ENCODE measurements around the gene SMU1. TPM values are rescaled to one million over a fixed set of nuclear protein-coding genes. Genes with fewer than 3 reads are reported as not detected.

SMU1 gene
- total RNA-seq: 10 to 100 TPM; 27.5 to 27.6 TPM
- 21.2 TPM for polyA plus RNA-seq

GRCh38 chr9:33076046-33077004 is at the start of gene SMU1:
Gene SMU1 (minus strand): TSS chr9:33076674. CDS start chr9:33076608, 66 bp downstream.
- Mint-ChIP-seq H3K4me3 (peak within 1 kb of the TSS; percentile 92 to 100 (median 99)), H3K4me1 (peaks cover 31 to 58% (median 47%) of the 10 kb centered on the region in 3 donors), H3K27me3 (no peaks in the 10 kb centered on the region), H3K9me3 (no peaks in the 10 kb centered on the region), H3K27ac (peak within 1 kb of the TSS; percentile 95 to 100 (median 100)), H3K36me3 (peaks cover 0 to 40% (median 5%) of the 10 kb centered on the region in 3 donors)
- Histone ChIP-seq H3K9me3 (ENCODE audit: low read length) (no peaks in the 10 kb centered on the region), H3K36me3 (ENCODE audit: insufficient read depth, low read length) (peaks cover 18% of the 10 kb centered on the region), H3K27ac (ENCODE audit: low read depth, low read length) (peak within 1 kb of the TSS; percentile 95), H3K4me1 (ENCODE audit: insufficient read depth, low read length) (peaks cover 20% of the 10 kb centered on the region), H3K4me3 (ENCODE audit: low read length) (peak within 1 kb of the TSS; percentile 86), H3K27me3 (ENCODE audit: insufficient read depth, low read length, poor library complexity, severe bottlenecking) (no peaks in the 10 kb centered on the region)
- DNase-seq: peak; percentile 92 to 97 (median 94)
- ChIA-PET POLR2A (interaction anchor here (0.6 to 2.4 kb wide), 12 partner anchors 8 to 214 kb away, joined by 3 to 16 read pairs (median 4); partner anchors contain the start of genes B4GALT1, BAG1, CHMP5 and DNAJA1), CTCF (interaction anchor here (1.0 to 2.2 kb wide), 2 partner anchors 94 to 101 kb away, joined by 3 to 10 read pairs; no protein-coding TSS in a partner anchor)

- H3K36me3 ChIP-seq (ENCODE audit: insufficient read depth, low read length): peaks cover 35% of the 10 kb centered on the region
- ChIA-PET POLR2A (no interaction called here), CTCF (interaction anchor here (1.5 kb wide), 1 partner anchor 101 kb away, joined by 6 read pairs; no protein-coding TSS in a partner anchor)
- Mint-ChIP-seq H3K27me3 (peaks cover 0 to 3% of the 10 kb centered on the region in 2 donors), H3K36me3 (peaks cover 27 to 84% (median 29%) of the 10 kb centered on the region in 3 donors), H3K27ac (peak overlapping the region in 7 of 8 donors; percentile 12 to 86 (median 84)), H3K9me3 (no peaks in the 10 kb centered on the region), H3K4me1 (peaks cover 69 to 78% (median 74%) of the 10 kb centered on the region in 3 donors), H3K4me3 (no peak overlapping the region)
- peaks cover 13% of the 10 kb centered on the region for H3K4me1 ChIP-seq (ENCODE audit: insufficient read depth, low read length)
- H3K27ac ChIP-seq (ENCODE audit: low read depth, low read length): no peak overlapping the region
- no peaks in the 10 kb centered on the region for H3K9me3 ChIP-seq (ENCODE audit: low read length)
- H3K4me3 ChIP-seq (ENCODE audit: low read length): no peak overlapping the region
- no peaks in the 10 kb centered on the region for H3K27me3 ChIP-seq (ENCODE audit: insufficient read depth, low read length, poor library complexity, severe bottlenecking)
- DNase-seq: no peak
These were observed 49.0 kb upstream of the SMU1 start for GRCh38 chr9:33125461-33125860.

GRCh38 chr9:33124751-33125381 is 48.4 kb upstream of the SMU1 start:
- Mint-ChIP-seq H3K27me3 (peaks cover 0 to 3% of the 10 kb centered on the region in 2 donors), H3K36me3 (peaks cover 23 to 84% (median 30%) of the 10 kb centered on the region in 3 donors), H3K27ac (peak overlapping the region; percentile 12 to 86 (median 82)), H3K4me3 (peak overlapping the region in 1 of 7 donors; percentile 52), H3K9me3 (no peaks in the 10 kb centered on the region), H3K4me1 (peaks cover 69 to 76% (median 72%) of the 10 kb centered on the region in 3 donors)
- Histone ChIP-seq H3K27ac (ENCODE audit: low read depth, low read length) (no peak overlapping the region), H3K27me3 (ENCODE audit: insufficient read depth, low read length, poor library complexity, severe bottlenecking) (no peaks in the 10 kb centered on the region), H3K4me1 (ENCODE audit: insufficient read depth, low read length) (peaks cover 7% of the 10 kb centered on the region), H3K9me3 (ENCODE audit: low read length) (no peaks in the 10 kb centered on the region), H3K4me3 (ENCODE audit: low read length) (no peak overlapping the region), H3K36me3 (ENCODE audit: insufficient read depth, low read length) (peaks cover 31% of the 10 kb centered on the region)
- ChIA-PET POLR2A (no interaction called here), CTCF (no interaction called here)
- no peak for DNase-seq

- no peak overlapping the region for H3K4me3 ChIP-seq (ENCODE audit: low read length)
- DNase-seq: no peak
- no peaks in the 10 kb centered on the region for H3K9me3 Mint-ChIP-seq
- peak overlapping the region in 4 of 8 donors; percentile 60 to 95 (median 82) for H3K27ac Mint-ChIP-seq
- H3K4me3 Mint-ChIP-seq: no peak overlapping the region
- CTCF ChIA-PET: no interaction called here
- peaks cover 0 to 3% of the 10 kb centered on the region in 2 donors for H3K27me3 Mint-ChIP-seq
- no peaks in the 10 kb centered on the region for H3K4me1 ChIP-seq (ENCODE audit: insufficient read depth, low read length)
- no peaks in the 10 kb centered on the region for H3K9me3 ChIP-seq (ENCODE audit: low read length)
- no peak overlapping the region for H3K27ac ChIP-seq (ENCODE audit: low read depth, low read length)
- peaks cover 18 to 83% (median 29%) of the 10 kb centered on the region in 3 donors for H3K36me3 Mint-ChIP-seq
- peaks cover 64 to 73% (median 73%) of the 10 kb centered on the region in 3 donors for H3K4me1 Mint-ChIP-seq
- no peaks in the 10 kb centered on the region for H3K27me3 ChIP-seq (ENCODE audit: insufficient read depth, low read length, poor library complexity, severe bottlenecking)
- POLR2A ChIA-PET: no interaction called here
- H3K36me3 ChIP-seq (ENCODE audit: insufficient read depth, low read length): peaks cover 23% of the 10 kb centered on the region
These were observed 47.6 kb upstream of the SMU1 start for GRCh38 chr9:33124046-33124445.

GRCh38 chr9:33123407-33124031 is 47.0 kb upstream of the SMU1 start:
- Mint-ChIP-seq H3K9me3 (no peaks in the 10 kb centered on the region), H3K36me3 (peaks cover 18 to 80% (median 29%) of the 10 kb centered on the region in 3 donors), H3K4me3 (peak overlapping the region in 1 of 7 donors; percentile 23), H3K27ac (peak overlapping the region in 6 of 8 donors; percentile 38 to 95 (median 70)), H3K27me3 (peaks cover 0 to 3% of the 10 kb centered on the region in 2 donors), H3K4me1 (peaks cover 61 to 71% (median 69%) of the 10 kb centered on the region in 3 donors)
- H3K27me3 ChIP-seq (ENCODE audit: insufficient read depth, low read length, poor library complexity, severe bottlenecking): no peaks in the 10 kb centered on the region
- no peak overlapping the region for H3K4me3 ChIP-seq (ENCODE audit: low read length)
- no peak overlapping the region for H3K27ac ChIP-seq (ENCODE audit: low read depth, low read length)
- CTCF ChIA-PET: no interaction called here
- DNase-seq: no peak
- H3K9me3 ChIP-seq (ENCODE audit: low read length): no peaks in the 10 kb centered on the region
- peaks cover 20% of the 10 kb centered on the region for H3K36me3 ChIP-seq (ENCODE audit: insufficient read depth, low read length)
- POLR2A ChIA-PET: no interaction called here
- H3K4me1 ChIP-seq (ENCODE audit: insufficient read depth, low read length): no peaks in the 10 kb centered on the region

- POLR2A ChIA-PET: no interaction called here
- H3K27ac ChIP-seq (ENCODE audit: low read depth, low read length): no peak overlapping the region
These were observed 44.1 kb upstream of the SMU1 start for GRCh38 chr9:33120620-33121019.

GRCh38 chr9:33117796-33118195 is 41.3 kb upstream of the SMU1 start:
- DNase-seq: no peak
- Mint-ChIP-seq H3K27me3 (no peaks in the 10 kb centered on the region), H3K9me3 (no peaks in the 10 kb centered on the region), H3K4me1 (peaks cover 41 to 50% (median 44%) of the 10 kb centered on the region in 3 donors), H3K27ac (peak overlapping the region in 7 of 8 donors; percentile 62 to 94 (median 72)), H3K36me3 (peaks cover 11 to 80% (median 27%) of the 10 kb centered on the region in 3 donors), H3K4me3 (peak overlapping the region in 1 of 7 donors; percentile 66)
- Histone ChIP-seq H3K9me3 (ENCODE audit: low read length) (no peaks in the 10 kb centered on the region), H3K27ac (ENCODE audit: low read depth, low read length) (no peak overlapping the region), H3K36me3 (ENCODE audit: insufficient read depth, low read length) (peaks cover 22% of the 10 kb centered on the region), H3K27me3 (ENCODE audit: insufficient read depth, low read length, poor library complexity, severe bottlenecking) (no peaks in the 10 kb centered on the region), H3K4me1 (ENCODE audit: insufficient read depth, low read length) (peaks cover 12% of the 10 kb centered on the region), H3K4me3 (ENCODE audit: low read length) (no peak overlapping the region)
- POLR2A ChIA-PET: no interaction called here
- CTCF ChIA-PET: interaction anchor here (1.3 kb wide), 1 partner anchor 9 kb away, joined by 3 read pairs; no protein-coding TSS in a partner anchor

More at GRCh38 chr9:33120620-33121019, 44.1 kb upstream of the SMU1 start:
- no peaks in the 10 kb centered on the region for H3K9me3 Mint-ChIP-seq
- no peaks in the 10 kb centered on the region for H3K27me3 ChIP-seq (ENCODE audit: insufficient read depth, low read length, poor library complexity, severe bottlenecking)
- peaks cover 0 to 2% of the 10 kb centered on the region in 2 donors for H3K27me3 Mint-ChIP-seq
- peak overlapping the region in 4 of 8 donors; percentile 34 to 79 (median 50) for H3K27ac Mint-ChIP-seq
- DNase-seq: no peak
- H3K4me3 ChIP-seq (ENCODE audit: low read length): no peak overlapping the region
- CTCF ChIA-PET: no interaction called here
- peaks cover 10 to 73% (median 23%) of the 10 kb centered on the region in 3 donors for H3K36me3 Mint-ChIP-seq
- peaks cover 58 to 66% (median 59%) of the 10 kb centered on the region in 3 donors for H3K4me1 Mint-ChIP-seq
- H3K9me3 ChIP-seq (ENCODE audit: low read length): no peaks in the 10 kb centered on the region
- H3K4me1 ChIP-seq (ENCODE audit: insufficient read depth, low read length): peaks cover 12% of the 10 kb centered on the region
- H3K4me3 Mint-ChIP-seq: no peak overlapping the region
- peaks cover 10% of the 10 kb centered on the region for H3K36me3 ChIP-seq (ENCODE audit: insufficient read depth, low read length)

All from CD8-positive, alpha-beta memory T cell (primary cell).